Endodermal cell (in vitro differentiated cells): ENCODE data around the gene DEDD. TPM values are rescaled to one million over a fixed set of nuclear protein-coding genes. Genes with fewer than 3 reads are reported as not detected.

Source experiments
- DNase-seq: peaks from one replicate; pipeline ENCODE4 v3.0.0-alpha.2; 2017
- H3K27ac ChIP-seq: 2 replicates; pipeline ENCODE4 v1.5.1; 2013; ENCODE audit warnings: mild to moderate bottlenecking, low read depth, low read length, moderate library complexity
- H3K27me3 ChIP-seq: 2 replicates; pipeline ENCODE4 v1.6.1; 2013; ENCODE audit warnings: mild to moderate bottlenecking, low read length, moderate library complexity; ENCODE audit not compliant: insufficient read depth, control insufficient read depth, poor library complexity, severe bottlenecking
- H3K36me3 ChIP-seq: 2 replicates; pipeline ENCODE4 v1.7.0; 2013; ENCODE audit warnings: mild to moderate bottlenecking, low read length, moderate library complexity; ENCODE audit not compliant: control insufficient read depth, insufficient read depth
- H3K4me1 ChIP-seq: one replicate; pipeline ENCODE4 v1.7.0; 2013; ENCODE audit warnings: low read length; ENCODE audit not compliant: control insufficient read depth, insufficient read depth
- H3K4me3 ChIP-seq: 2 replicates; pipeline ENCODE4 v1.5.1; 2013; ENCODE audit warnings: mild to moderate bottlenecking, low read length, moderate library complexity
- H3K9ac ChIP-seq: 2 replicates; pipeline ENCODE4 v1.6.1; 2013; ENCODE audit warnings: mild to moderate bottlenecking, low read length, moderate library complexity; ENCODE audit not compliant: poor library complexity, severe bottlenecking; ENCODE audit errors: extremely low read depth
- H3K9me3 ChIP-seq: 2 replicates; pipeline ENCODE4 v1.6.1; 2013; ENCODE audit warnings: mild to moderate bottlenecking, low read length, moderate library complexity; ENCODE audit not compliant: control insufficient read depth
- H3K27ac Mint-ChIP-seq: 2 replicates; pipeline ENCODE4 v1.8.0; 2020; ENCODE audit warnings: mixed read lengths
- H3K27me3 Mint-ChIP-seq: 2 replicates; pipeline ENCODE4 v1.8.0; 2021; ENCODE audit warnings: mild to moderate bottlenecking, mixed read lengths; ENCODE audit not compliant: insufficient read depth
- H3K36me3 Mint-ChIP-seq: 2 replicates; pipeline ENCODE4 v1.8.0; 2020; ENCODE audit warnings: low read depth, mixed read lengths
- H3K4me1 Mint-ChIP-seq: 2 replicates; pipeline ENCODE4 v1.8.0; 2020; ENCODE audit warnings: mixed read lengths
- H3K4me3 Mint-ChIP-seq: 2 replicates; pipeline ENCODE4 v1.8.0; 2020; ENCODE audit warnings: mild to moderate bottlenecking, moderate library complexity, mixed read lengths
- H3K9me3 Mint-ChIP-seq: 2 replicates; pipeline ENCODE4 v1.8.0; 2020; ENCODE audit warnings: mild to moderate bottlenecking, mixed read lengths
- CTCF ChIP-seq: fragments of 200-600 bp; sonication (generic); conservative IDR thresholded peaks from 2 replicates; pipeline ENCODE4 v1.5.0; 2021; ENCODE audit warnings: antibody characterized with exemption, mild to moderate bottlenecking
- WGBS, 2 experiments: methylation state at CpG; one replicate each; pipeline versions ENCODE4 v1.1.5 to v1.1.7; 2013; ENCODE audit warnings: missing lambda C conversion rate in 2 of 2, mixed read lengths in 1 of 2; ENCODE audit not compliant: insufficient coverage in 1 of 2, insufficient read length in 1 of 2; 5-methylcytosine and 5-hydroxymethylcytosine counted together
- total RNA-seq, 2 donors: library from RNA; stranded (reverse); fragmentation: NEBNext Ultra II Directional in 1 of 2; extraction: Animal tissue kit (Norgen Biotek cat#: 25700) in 1 of 2; gene quantifications; 2 replicates in 1 of 2; 3 replicates in 1 of 2; pipeline ENCODE4 v1.2.1, GENCODE V29; 2021

Gene DEDD
- total RNA-seq, 2 donors from 2014 or later = 34.2 to 39.8 TPM

- peaks cover 16% of the 10 kb centered on the region for H3K36me3 Mint-ChIP-seq
- TF ChIP-seq CTCF = no peak
- no peak overlapping the region for H3K9ac ChIP-seq
- peaks cover 10% of the 10 kb centered on the region for H3K27me3 ChIP-seq
- peaks cover 16% of the 10 kb centered on the region for H3K36me3 ChIP-seq
- 78 to 81% methylated on average over 1 of the region's 1 CpG for WGBS, 2 experiments
- H3K9me3 Mint-ChIP-seq = no peaks in the 10 kb centered on the region
- no peak overlapping the region for H3K4me3 Mint-ChIP-seq
- H3K4me1 Mint-ChIP-seq = peaks cover 4% of the 10 kb centered on the region
- H3K9me3 ChIP-seq = no peaks in the 10 kb centered on the region
- no peaks in the 10 kb centered on the region for H3K4me1 ChIP-seq
- no peak overlapping the region for H3K27ac ChIP-seq
- H3K27ac Mint-ChIP-seq = no peak overlapping the region
- H3K27me3 Mint-ChIP-seq = peaks cover 10% of the 10 kb centered on the region
- DNase-seq = no peak
- H3K4me3 ChIP-seq = no peak overlapping the region
Observed at GRCh38 chr1:161096530-161096929, 35.9 kb downstream of the DEDD start.

- H3K9me3 Mint-ChIP-seq = no peaks in the 10 kb centered on the region
- DNase-seq = peak; percentile 30
- H3K9me3 ChIP-seq = no peaks in the 10 kb centered on the region
- WGBS, 2 experiments = 75 to 80% methylated on average over 2 of the region's 2 CpGs
- peaks cover 4% of the 10 kb centered on the region for H3K4me1 Mint-ChIP-seq
- H3K27me3 Mint-ChIP-seq = peaks cover 10% of the 10 kb centered on the region
- H3K4me3 ChIP-seq = no peak overlapping the region
- no peak for TF ChIP-seq CTCF
- H3K4me3 Mint-ChIP-seq = no peak overlapping the region
- H3K4me1 ChIP-seq = no peaks in the 10 kb centered on the region
- H3K9ac ChIP-seq = no peak overlapping the region
- peaks cover 12% of the 10 kb centered on the region for H3K36me3 Mint-ChIP-seq
- H3K27ac Mint-ChIP-seq = no peak overlapping the region
- H3K27ac ChIP-seq = no peak overlapping the region
- H3K27me3 ChIP-seq = peaks cover 10% of the 10 kb centered on the region
- H3K36me3 ChIP-seq = peaks cover 13% of the 10 kb centered on the region
Observed at GRCh38 chr1:161096015-161096414, 36.5 kb downstream of the DEDD start.

- peaks cover 7% of the 10 kb centered on the region for H3K36me3 Mint-ChIP-seq
- peak; percentile 1 for DNase-seq
- Histone ChIP-seq H3K27me3 (peaks cover 10% of the 10 kb centered on the region), H3K4me3 (no peak overlapping the region), H3K4me1 (no peaks in the 10 kb centered on the region), H3K27ac (no peak overlapping the region), H3K9me3 (no peaks in the 10 kb centered on the region), H3K9ac (no peak overlapping the region), H3K36me3 (peaks cover 8% of the 10 kb centered on the region)
- peaks cover 10% of the 10 kb centered on the region for H3K27me3 Mint-ChIP-seq
- peaks cover 4% of the 10 kb centered on the region for H3K4me1 Mint-ChIP-seq
- H3K4me3 Mint-ChIP-seq = no peak overlapping the region
- H3K27ac Mint-ChIP-seq = no peak overlapping the region
- no peak for TF ChIP-seq CTCF
- no peaks in the 10 kb centered on the region for H3K9me3 Mint-ChIP-seq
- WGBS, 2 experiments = 94 to 97% methylated on average over 5 to 6 of the region's 6 CpGs
Observed at GRCh38 chr1:161095230-161095629, 37.2 kb downstream of the DEDD start.
